Measurements from ENCODE around the gene LZTFL1. TPM values are rescaled to one million over a fixed set of nuclear protein-coding genes. Genes with fewer than 3 reads are reported as not detected.
A peak's percentile ranks its signal among the peaks of the same experiment; 100 is the strongest.

LZTFL1 gene
- total RNA-seq, 2 experiments from 2014 or later = 5.1 to 6.7 TPM

DNA sequence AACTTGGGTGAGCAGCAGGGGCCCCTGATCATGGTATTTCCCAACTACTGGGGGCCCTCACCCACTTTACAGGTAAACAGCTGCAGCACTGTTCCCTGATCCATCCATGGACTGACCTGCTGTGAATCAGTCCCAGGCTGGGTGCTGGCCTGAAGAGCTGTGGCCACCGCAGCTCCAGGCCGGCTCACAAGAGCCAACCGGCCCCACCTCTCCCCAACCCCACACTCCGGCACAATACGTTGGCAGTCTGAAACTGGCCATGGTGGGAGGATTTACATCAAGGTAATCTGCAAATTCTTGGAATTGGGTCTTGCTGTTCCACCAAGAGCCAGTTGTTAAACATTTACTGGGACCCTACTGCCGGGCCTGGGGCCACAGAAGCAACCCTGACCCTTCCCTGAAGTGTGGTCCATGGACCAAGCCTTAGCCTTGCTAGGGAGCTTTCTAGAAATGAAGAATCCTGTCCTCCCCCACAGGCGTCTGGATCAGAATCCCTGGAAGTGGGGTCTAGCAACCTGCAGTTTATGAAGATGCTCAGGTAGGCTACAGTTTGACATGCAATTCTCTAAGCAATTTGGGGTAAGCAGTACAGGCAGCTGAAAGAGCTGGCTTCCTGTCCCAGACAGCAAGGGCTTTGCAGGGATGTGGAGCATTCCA lies 49.3 kb downstream of the LZTFL1 start:
- Mint-ChIP-seq H3K27me3 (ENCODE audit: low read depth) (peaks cover 62% of the 10 kb centered on the region), H3K4me3 (no peak overlapping the region), H3K27ac (no peak overlapping the region), H3K36me3 (ENCODE audit: low read depth) (peaks cover 3% of the 10 kb centered on the region), H3K4me1 (ENCODE audit: low read depth) (peaks cover 8% of the 10 kb centered on the region), H3K9me3 (ENCODE audit: insufficient read depth) (no peaks in the 10 kb centered on the region)
- ATAC-seq (no peak), DNase-seq (no peak)
- CTCF ChIA-PET = no interaction called here
- POLR2A ChIA-PET = no interaction called here

DNA sequence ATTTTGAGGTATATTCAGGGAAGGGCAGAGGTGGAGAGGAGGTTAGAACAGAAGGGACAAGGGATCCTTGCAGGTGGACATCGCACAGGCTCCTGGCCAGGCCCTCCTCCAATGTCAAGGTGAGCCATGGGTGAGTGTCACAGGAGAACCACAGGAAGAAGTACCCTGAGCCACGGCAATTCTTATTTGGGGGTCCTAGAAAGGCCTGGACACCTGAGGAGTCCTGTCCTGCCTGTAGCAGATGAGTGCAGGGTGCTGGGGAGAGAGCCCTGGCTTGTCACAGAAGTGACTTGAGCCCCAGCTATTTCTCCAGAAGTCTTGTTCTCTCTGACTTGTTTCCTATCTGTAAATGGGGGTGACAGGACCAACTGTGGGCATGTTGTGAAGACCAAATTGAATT lies 49.9 kb downstream of the LZTFL1 start:
- CTCF ChIA-PET = no interaction called here
- H3K4me3 Mint-ChIP-seq = no peak overlapping the region
- peaks cover 62% of the 10 kb centered on the region for H3K27me3 Mint-ChIP-seq (ENCODE audit: low read depth)
- H3K36me3 Mint-ChIP-seq (ENCODE audit: low read depth) = peaks cover 3% of the 10 kb centered on the region
- no peaks in the 10 kb centered on the region for H3K9me3 Mint-ChIP-seq (ENCODE audit: insufficient read depth)
- POLR2A ChIA-PET = no interaction called here
- no peak overlapping the region for H3K27ac Mint-ChIP-seq
- peaks cover 8% of the 10 kb centered on the region for H3K4me1 Mint-ChIP-seq (ENCODE audit: low read depth)
- ATAC-seq = no peak
- no peak for DNase-seq

DNA sequence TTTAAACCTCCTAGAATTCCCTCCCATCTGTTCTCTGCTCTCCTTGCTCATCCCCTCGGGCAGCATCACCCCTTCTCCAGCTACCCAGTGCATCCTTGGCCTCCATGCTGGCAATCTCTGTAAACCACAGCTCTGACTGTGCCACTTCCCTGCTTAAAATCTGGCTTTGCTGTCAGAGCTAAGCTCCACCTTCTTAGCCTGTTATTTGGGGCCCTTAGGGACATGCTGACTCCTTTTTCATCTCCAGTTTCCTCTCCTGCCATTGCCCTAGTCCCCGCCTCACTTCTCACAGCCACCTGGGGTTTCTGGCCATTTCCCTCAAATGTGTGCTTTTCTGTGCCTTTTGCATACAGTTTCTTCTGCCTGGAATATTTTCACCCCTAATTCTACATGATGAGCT lies 51.3 kb downstream of the LZTFL1 start:
- Mint-ChIP-seq H3K9me3 (ENCODE audit: insufficient read depth) (no peaks in the 10 kb centered on the region), H3K27me3 (ENCODE audit: low read depth) (peaks cover 65% of the 10 kb centered on the region), H3K4me3 (no peak overlapping the region), H3K27ac (no peak overlapping the region), H3K4me1 (ENCODE audit: low read depth) (peaks cover 3% of the 10 kb centered on the region), H3K36me3 (ENCODE audit: low read depth) (peaks cover 3% of the 10 kb centered on the region)
- peak; percentile 1 for DNase-seq
- ATAC-seq = no peak
- ChIA-PET CTCF (no interaction called here), POLR2A (no interaction called here)

DNA sequence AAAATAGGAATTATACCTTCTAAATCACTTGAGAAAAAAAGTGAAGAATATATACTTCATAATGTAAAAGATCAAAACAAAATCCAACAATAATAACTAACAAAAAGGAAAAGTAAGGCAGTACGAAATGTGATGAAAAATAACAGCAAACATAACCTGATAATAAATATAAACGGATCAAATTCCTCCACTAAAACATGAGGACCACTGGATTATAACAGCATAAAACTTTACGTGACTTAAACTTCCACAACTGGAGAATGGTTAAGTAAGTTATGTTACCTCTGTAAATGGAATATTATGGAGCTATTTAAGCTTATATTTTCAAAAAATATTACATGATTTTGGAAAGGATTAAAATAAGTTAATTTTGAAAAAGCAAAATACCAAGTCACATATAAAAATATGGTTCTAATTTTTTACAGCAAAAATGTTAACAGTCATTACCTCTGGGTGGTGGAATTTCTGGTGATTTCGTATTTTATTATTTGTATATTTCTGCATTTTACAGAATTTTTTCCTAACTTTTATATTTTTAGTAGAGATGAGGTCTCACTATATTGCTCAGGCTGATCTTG lies 52.6 kb downstream of the LZTFL1 start:
- ATAC-seq = no peak
- Mint-ChIP-seq H3K27me3 (ENCODE audit: low read depth) (peaks cover 62% of the 10 kb centered on the region), H3K9me3 (ENCODE audit: insufficient read depth) (no peaks in the 10 kb centered on the region), H3K4me1 (ENCODE audit: low read depth) (no peaks in the 10 kb centered on the region), H3K36me3 (ENCODE audit: low read depth) (peaks cover 3% of the 10 kb centered on the region), H3K4me3 (no peak overlapping the region), H3K27ac (no peak overlapping the region)
- DNase-seq = no peak
- POLR2A ChIA-PET = no interaction called here
- CTCF ChIA-PET = interaction anchor here (0.7 kb wide), 1 partner anchor 1220 kb away, joined by 4 read pairs; no protein-coding TSS in a partner anchor

DNA sequence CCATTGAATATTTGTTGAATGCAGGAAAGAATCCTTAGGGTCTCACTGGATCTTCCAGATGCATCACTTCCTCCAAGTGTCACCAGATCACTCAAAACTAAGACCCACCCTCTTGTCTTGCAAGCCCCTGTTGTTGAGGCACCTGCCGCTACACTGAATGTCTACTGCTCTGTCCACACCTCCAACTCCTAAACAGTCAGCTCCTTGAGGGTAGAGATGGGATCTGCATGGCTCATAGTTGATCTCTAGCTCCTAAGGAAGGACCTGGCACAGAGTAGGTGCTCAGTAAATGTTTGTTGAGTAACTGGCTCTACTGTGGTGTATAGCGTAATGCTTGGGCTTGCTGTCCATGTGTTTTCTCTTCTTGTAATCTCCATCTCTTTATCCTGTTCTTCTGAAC lies 54.4 kb downstream of the LZTFL1 start:
- ATAC-seq = no peak
- Mint-ChIP-seq H3K27ac (no peak overlapping the region), H3K36me3 (ENCODE audit: low read depth) (peaks cover 3% of the 10 kb centered on the region), H3K4me3 (no peak overlapping the region), H3K4me1 (ENCODE audit: low read depth) (no peaks in the 10 kb centered on the region), H3K27me3 (ENCODE audit: low read depth) (peaks cover 51% of the 10 kb centered on the region), H3K9me3 (ENCODE audit: insufficient read depth) (no peaks in the 10 kb centered on the region)
- DNase-seq = peak; percentile 0
- POLR2A ChIA-PET = no interaction called here
- CTCF ChIA-PET = no interaction called here

DNA sequence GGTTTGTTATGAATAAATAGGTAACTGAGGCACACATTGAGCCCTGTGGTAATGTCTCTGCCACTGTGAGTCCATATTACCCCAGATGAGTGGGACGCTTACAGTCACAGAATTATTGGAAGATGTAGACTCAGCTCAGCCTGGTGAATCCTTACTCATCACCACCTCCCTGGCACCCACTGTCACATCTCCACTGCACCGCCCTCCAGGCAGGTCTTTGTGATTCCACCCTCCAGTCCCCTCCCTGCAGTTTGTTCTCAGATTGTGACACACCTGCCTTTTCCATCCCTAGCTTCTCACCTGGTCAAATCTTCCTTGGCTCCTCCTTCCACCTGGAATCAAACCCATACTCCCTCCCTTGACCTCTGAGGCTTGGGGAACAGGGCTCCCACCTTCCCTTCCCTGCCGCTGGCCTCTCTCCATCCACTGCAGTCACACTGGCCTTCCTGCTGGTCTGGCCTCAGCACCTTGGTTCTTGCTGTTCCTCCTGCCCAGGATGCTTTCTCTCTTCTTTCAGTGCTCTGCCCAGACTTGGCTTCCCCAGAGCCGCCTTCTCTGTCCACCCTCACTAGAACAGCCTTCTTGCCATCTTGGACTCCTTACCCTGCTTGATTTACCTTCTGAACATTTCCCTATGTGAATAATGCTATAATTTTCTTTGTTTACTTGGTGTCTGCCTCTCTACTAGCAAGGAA lies 55.0 kb downstream of the LZTFL1 start:
- ChIA-PET CTCF (no interaction called here), POLR2A (no interaction called here)
- Mint-ChIP-seq H3K36me3 (ENCODE audit: low read depth) (peaks cover 3% of the 10 kb centered on the region), H3K27ac (no peak overlapping the region), H3K4me3 (no peak overlapping the region), H3K9me3 (ENCODE audit: insufficient read depth) (no peaks in the 10 kb centered on the region), H3K27me3 (ENCODE audit: low read depth) (peaks cover 51% of the 10 kb centered on the region), H3K4me1 (ENCODE audit: low read depth) (no peaks in the 10 kb centered on the region)
- DNase-seq (peak; percentile 4), ATAC-seq (no peak)

DNA sequence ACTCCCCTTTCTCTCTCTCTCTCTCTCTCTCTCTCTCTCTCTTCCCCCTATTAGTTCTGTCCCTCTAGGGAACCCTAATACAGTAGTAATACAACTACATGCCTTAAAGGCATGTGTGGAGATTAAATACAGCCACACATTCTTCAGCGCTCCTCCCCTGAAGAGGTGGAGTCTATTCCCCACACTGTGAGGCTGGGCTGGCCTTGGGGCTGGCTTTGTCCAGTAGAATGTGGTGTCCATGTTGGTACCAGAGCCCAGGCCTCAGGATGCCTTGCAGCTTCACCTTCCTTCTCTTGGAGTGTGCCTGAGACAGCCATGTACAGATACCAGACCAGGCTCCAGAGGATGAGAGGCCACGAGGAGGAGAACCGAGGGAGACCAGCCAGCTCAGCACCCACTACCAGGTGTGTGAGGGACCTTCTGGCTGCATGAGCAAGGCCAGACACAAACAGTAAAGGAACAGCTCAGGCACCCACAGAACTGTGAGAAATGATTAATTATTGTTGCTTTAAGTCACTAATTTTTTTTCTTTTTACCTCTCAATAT lies 56.2 kb downstream of the LZTFL1 start:
- Mint-ChIP-seq H3K4me3 (no peak overlapping the region), H3K9me3 (ENCODE audit: insufficient read depth) (no peaks in the 10 kb centered on the region), H3K4me1 (ENCODE audit: low read depth) (no peaks in the 10 kb centered on the region), H3K36me3 (ENCODE audit: low read depth) (peaks cover 3% of the 10 kb centered on the region), H3K27me3 (ENCODE audit: low read depth) (peaks cover 42% of the 10 kb centered on the region), H3K27ac (no peak overlapping the region)
- POLR2A ChIA-PET = no interaction called here
- ATAC-seq (no peak), DNase-seq (peak; percentile 11)
- CTCF ChIA-PET = interaction anchor here (0.7 kb wide), 1 partner anchor 433 kb away, joined by 3 read pairs; no protein-coding TSS in a partner anchor

DNA sequence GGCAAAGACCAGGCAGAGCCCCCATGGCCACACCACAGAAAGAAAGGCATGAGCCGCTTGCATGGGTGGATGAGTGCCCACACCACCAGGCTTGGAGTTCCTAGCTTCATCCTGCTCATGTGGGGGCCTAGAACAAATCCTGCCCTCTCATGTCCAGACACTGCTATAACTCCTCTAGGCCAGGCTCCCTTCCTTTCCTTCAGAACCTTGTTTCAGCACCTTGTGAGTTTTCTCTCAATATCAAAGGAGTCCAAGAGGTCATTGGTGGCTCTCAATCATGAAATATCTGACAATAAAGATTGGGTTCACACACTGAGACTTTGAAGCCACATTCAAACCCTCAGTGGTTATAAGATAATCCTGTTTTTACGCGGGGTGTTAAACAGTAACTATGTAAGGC lies 58.3 kb downstream of the LZTFL1 start:
- H3K4me1 Mint-ChIP-seq (ENCODE audit: low read depth) = no peaks in the 10 kb centered on the region
- ChIA-PET CTCF (no interaction called here), POLR2A (no interaction called here)
- no peak for ATAC-seq
- H3K4me3 Mint-ChIP-seq = no peak overlapping the region
- no peak overlapping the region for H3K27ac Mint-ChIP-seq
- no peaks in the 10 kb centered on the region for H3K36me3 Mint-ChIP-seq (ENCODE audit: low read depth)
- DNase-seq = no peak
- no peaks in the 10 kb centered on the region for H3K9me3 Mint-ChIP-seq (ENCODE audit: insufficient read depth)
- H3K27me3 Mint-ChIP-seq (ENCODE audit: low read depth) = peaks cover 30% of the 10 kb centered on the region

DNA sequence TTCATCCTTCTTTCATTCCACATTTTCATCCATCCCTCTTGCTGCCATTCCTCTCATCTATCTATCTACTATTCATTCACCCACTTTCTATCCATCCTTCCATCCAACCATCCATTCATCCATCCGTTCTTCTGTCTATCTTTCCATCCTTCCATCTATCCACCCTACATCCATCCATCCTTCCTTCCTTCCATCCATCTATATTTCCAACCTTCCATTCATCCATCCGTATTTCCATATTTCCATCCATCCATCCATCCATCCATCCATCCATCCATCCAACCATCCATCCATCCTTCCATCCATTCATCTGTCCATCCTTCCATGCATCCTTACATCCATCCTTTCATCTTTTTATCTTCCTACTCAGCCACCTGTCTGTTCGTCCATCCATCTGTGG lies 59.5 kb downstream of the LZTFL1 start:
- Mint-ChIP-seq H3K27ac (no peak overlapping the region), H3K4me3 (no peak overlapping the region), H3K36me3 (ENCODE audit: low read depth) (no peaks in the 10 kb centered on the region), H3K27me3 (ENCODE audit: low read depth) (peaks cover 25% of the 10 kb centered on the region), H3K4me1 (ENCODE audit: low read depth) (no peaks in the 10 kb centered on the region), H3K9me3 (ENCODE audit: insufficient read depth) (no peaks in the 10 kb centered on the region)
- DNase-seq = no peak
- POLR2A ChIA-PET = no interaction called here
- no peak for ATAC-seq
- CTCF ChIA-PET = no interaction called here

DNA sequence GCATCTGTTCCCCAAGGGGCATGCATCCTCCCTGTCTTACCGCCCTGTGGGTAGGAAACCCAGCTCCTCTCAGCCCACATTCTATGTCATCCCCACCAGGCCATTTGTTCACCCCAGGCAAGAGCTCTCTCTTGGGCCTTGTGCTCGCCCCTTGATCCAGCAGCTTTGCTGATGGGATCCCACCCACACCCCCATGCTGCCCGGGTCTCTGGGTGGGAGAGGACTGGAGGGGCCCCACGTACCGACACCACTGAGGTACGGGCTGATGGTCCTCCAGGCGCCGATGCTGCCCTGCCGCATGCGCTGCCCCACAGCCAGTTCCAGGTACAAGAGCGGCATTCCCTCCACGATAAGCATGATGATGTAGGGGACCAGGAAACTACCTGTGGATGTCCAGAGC lies 60.1 kb downstream of the LZTFL1 start:
- CTCF ChIA-PET = interaction anchor here (1.2 kb wide), 1 partner anchor 51 kb away, joined by 3 read pairs; no protein-coding TSS in a partner anchor
- no peak overlapping the region for H3K4me3 Mint-ChIP-seq
- peaks cover 20% of the 10 kb centered on the region for H3K27me3 Mint-ChIP-seq (ENCODE audit: low read depth)
- DNase-seq (no peak), ATAC-seq (no peak)
- H3K27ac Mint-ChIP-seq = no peak overlapping the region
- H3K36me3 Mint-ChIP-seq (ENCODE audit: low read depth) = no peaks in the 10 kb centered on the region
- H3K9me3 Mint-ChIP-seq (ENCODE audit: insufficient read depth) = no peaks in the 10 kb centered on the region
- POLR2A ChIA-PET = no interaction called here
- no peaks in the 10 kb centered on the region for H3K4me1 Mint-ChIP-seq (ENCODE audit: low read depth)

DNA sequence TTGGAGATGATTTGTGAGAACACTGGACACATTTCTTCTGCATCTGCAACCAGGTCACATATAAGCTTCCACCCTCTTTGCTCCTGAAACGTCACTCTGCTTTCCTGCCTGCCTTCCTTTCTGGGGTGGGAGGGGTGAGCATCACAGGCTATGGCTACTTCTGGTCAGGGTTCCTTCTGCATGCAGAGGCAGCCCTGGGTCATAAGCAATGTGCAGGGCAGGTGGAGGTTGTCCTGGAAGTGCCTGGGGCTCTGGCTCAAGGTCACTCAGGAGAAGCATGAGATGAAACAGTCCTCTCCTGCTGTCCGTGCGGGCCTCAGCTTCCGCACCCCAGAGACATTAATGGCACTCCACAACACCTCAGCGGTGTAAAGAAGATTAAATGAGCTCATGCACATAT lies 60.6 kb downstream of the LZTFL1 start:
- DNase-seq = no peak
- POLR2A ChIA-PET = no interaction called here

More for the DNA sequence above, 60.6 kb downstream of the LZTFL1 start:
- Mint-ChIP-seq H3K27ac (no peak overlapping the region), H3K4me1 (ENCODE audit: low read depth) (no peaks in the 10 kb centered on the region), H3K27me3 (ENCODE audit: low read depth) (peaks cover 16% of the 10 kb centered on the region), H3K9me3 (ENCODE audit: insufficient read depth) (no peaks in the 10 kb centered on the region), H3K4me3 (no peak overlapping the region), H3K36me3 (ENCODE audit: low read depth) (no peaks in the 10 kb centered on the region)
- CTCF ChIA-PET = interaction anchor here (1.2 kb wide), 1 partner anchor 51 kb away, joined by 3 read pairs; no protein-coding TSS in a partner anchor
- no peak for ATAC-seq
